IPS-15b (cell line): ENCODE data around the gene EXOC4.

ENCODE experiments used
- H3K27me3 ChIP-seq: one replicate; pipeline ENCODE4 v1.6.1; 2013; ENCODE audit warnings: low read length; ENCODE audit not compliant: control insufficient read depth, insufficient read depth
- H3K36me3 ChIP-seq: one replicate; pipeline ENCODE4 v1.6.1; 2013; ENCODE audit warnings: low read length; ENCODE audit not compliant: control insufficient read depth, insufficient read depth
- H3K4me1 ChIP-seq: one replicate; pipeline ENCODE4 v1.6.1; 2013; ENCODE audit warnings: mild to moderate bottlenecking, low read length; ENCODE audit not compliant: control insufficient read depth, insufficient read depth
- H3K4me3 ChIP-seq: one replicate; pipeline ENCODE4 v1.5.1; 2013; ENCODE audit warnings: low read depth, low read length
- H3K9ac ChIP-seq: one replicate; pipeline ENCODE4 v1.6.1; 2013; ENCODE audit warnings: low read depth, mild to moderate bottlenecking, low read length
- H3K9me3 ChIP-seq: one replicate; pipeline ENCODE4 v1.6.1; 2013; ENCODE audit warnings: mild to moderate bottlenecking, low read length; ENCODE audit not compliant: control insufficient read depth, insufficient read depth

The EXOC4 gene

DNA sequence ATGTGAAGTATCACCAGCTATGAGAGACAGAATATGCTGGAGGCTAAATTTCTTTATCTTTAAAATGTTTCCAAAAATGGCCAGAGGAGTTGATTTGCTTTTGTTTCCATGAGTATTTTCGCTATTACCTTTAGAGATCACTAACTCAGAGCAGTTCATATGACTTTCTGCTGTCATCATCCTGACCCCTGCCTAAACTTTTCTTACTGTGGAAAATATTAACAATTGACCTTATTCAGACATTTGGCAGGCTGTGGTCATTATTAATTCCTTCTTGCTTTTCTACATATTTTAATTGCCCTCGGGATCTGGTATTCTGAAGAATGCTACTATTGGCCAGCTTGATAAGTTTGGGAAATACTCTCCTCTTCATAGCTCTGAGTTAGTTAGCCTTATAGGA is 156.5 kb downstream of the EXOC4 start:
- Histone ChIP-seq H3K27me3 (no peaks in the 10 kb centered on the region), H3K4me1 (no peaks in the 10 kb centered on the region), H3K9ac (no peak overlapping the region), H3K36me3 (no peaks in the 10 kb centered on the region), H3K4me3 (no peak overlapping the region), H3K9me3 (no peaks in the 10 kb centered on the region)

DNA sequence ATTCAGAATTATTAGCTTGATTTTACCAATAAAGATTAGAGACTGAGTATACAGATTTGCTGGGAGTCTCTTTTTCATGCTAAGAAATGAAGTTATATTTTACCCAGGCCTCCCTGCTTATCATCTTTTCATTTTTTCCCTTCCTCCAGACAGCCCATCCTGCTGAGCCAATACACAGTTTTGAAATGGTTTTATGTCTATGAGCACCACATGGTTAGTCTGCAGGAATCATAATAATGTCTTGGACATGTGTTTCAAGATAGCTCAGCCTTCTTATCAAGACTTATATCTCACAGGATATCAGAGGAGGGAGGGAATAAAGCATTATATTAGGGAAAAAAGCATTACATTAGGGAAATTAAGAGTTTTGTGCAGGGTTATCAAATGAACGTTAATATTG is 157.1 kb downstream of the EXOC4 start:
- Histone ChIP-seq H3K36me3 (no peaks in the 10 kb centered on the region), H3K27me3 (no peaks in the 10 kb centered on the region), H3K9ac (no peak overlapping the region), H3K9me3 (no peaks in the 10 kb centered on the region), H3K4me3 (no peak overlapping the region), H3K4me1 (no peaks in the 10 kb centered on the region)

DNA sequence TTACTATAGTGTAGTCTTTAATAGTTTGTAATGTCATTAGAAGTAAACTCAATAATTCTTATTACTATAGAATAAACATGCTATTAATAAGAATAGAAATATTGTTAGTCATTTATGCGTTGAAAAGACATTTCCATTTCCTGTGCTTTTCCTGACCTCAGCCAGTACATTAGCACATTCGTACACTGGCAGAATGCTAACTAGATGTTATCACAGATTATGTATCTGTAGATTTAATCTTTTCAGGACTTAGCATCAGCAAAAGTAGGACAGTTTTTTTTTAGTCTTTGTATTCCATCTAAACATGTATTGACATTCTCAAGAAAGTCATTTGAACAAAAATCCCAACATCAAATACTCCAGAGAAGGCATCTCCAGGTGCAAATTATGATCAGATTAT is 158.5 kb downstream of the EXOC4 start:
- H3K27me3 ChIP-seq = no peaks in the 10 kb centered on the region
- H3K4me1 ChIP-seq = no peaks in the 10 kb centered on the region
- no peaks in the 10 kb centered on the region for H3K36me3 ChIP-seq
- no peak overlapping the region for H3K4me3 ChIP-seq
- H3K9me3 ChIP-seq = no peaks in the 10 kb centered on the region
- no peak overlapping the region for H3K9ac ChIP-seq

DNA sequence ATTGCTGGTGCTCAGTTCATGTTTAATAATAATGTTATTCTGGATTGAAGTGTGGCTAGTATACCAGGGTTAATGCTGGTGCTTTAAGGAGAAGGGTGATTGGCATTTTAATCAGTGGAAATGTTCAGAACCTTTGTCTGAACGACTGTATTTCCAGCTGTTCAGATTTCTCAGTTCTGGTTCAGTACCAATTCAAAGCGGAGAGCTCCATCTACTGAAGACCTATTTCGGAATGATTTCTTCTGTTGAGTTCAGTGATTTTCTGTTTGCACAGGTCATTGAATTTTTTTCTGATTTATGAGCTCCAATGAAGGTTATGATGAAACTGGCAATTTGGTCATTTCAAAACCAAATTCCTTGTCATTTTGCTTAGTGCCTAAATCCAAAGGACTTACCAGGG is 160.1 kb downstream of the EXOC4 start:
- Histone ChIP-seq H3K27me3 (no peaks in the 10 kb centered on the region), H3K4me3 (no peak overlapping the region)

DNA sequence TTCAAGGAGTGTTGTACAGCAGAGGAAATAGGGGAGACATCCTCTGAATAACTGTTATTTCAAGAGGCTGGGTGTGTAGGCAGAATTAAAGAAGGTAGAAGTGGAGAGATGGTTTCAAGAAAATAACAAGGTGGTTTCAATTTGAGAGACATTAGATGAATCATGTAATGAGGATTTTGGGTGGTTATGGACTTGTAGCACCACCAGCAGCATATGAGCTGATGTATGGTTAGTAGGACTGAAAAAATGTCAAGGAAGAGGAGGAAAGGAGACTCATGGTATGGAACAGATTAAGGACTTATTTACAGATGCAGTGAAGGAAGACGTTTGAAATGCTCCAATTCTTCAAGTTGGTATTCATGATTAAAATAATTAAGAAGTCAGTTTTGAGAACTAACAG is 166.2 kb downstream of the EXOC4 start:
- Histone ChIP-seq H3K9me3 (no peaks in the 10 kb centered on the region), H3K4me3 (no peak overlapping the region), H3K36me3 (no peaks in the 10 kb centered on the region), H3K27me3 (no peaks in the 10 kb centered on the region), H3K4me1 (no peaks in the 10 kb centered on the region), H3K9ac (no peak overlapping the region)

More for the DNA sequence above, 160.1 kb downstream of the EXOC4 start:
- no peak overlapping the region for H3K9ac ChIP-seq
- no peaks in the 10 kb centered on the region for H3K9me3 ChIP-seq
- no peaks in the 10 kb centered on the region for H3K4me1 ChIP-seq
- H3K36me3 ChIP-seq = no peaks in the 10 kb centered on the region

DNA sequence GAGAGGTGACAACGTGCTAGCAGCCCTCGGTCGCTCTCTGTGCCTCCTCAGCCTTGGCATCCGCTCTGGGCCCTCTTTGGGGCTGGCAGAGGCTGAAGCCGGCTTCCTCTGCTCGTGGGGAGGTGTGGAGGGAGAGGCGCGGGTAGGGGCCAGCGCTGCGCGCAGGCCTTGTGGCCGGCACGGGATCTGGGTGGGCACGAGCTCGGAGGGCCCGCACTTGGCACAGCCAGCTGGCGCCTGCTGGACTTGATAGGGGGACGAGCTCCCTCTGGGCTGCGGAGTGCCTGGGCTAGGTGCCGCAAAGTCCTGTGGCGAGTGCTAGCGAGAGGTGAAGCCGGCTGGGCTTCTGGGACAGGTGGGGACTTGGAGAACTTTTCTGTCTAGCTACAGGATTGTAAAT is 170.7 kb downstream of the EXOC4 start:
- no peaks in the 10 kb centered on the region for H3K27me3 ChIP-seq
- H3K36me3 ChIP-seq = no peaks in the 10 kb centered on the region
- peaks cover 7% of the 10 kb centered on the region for H3K4me1 ChIP-seq
- H3K9ac ChIP-seq = no peak overlapping the region
- no peak overlapping the region for H3K4me3 ChIP-seq
- H3K9me3 ChIP-seq = no peaks in the 10 kb centered on the region

DNA sequence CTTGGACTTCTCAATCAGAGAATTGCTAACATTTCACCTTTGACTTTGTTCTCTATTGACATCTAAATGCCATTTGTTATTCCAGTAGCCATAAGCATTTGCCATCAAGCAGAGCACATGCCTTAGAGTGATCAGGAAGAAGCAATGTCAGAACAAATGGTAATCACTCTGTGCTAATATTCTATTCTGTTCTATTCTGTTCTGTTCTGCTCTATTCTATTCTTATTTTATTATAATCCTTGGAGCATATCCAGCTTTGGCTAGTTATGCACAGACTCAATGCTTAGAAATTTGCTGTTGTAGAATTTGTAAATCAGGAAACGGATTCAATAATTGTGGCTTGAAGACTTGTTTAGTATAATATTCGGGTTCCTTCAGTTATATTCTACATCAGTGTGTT is 175.4 kb downstream of the EXOC4 start:
- Histone ChIP-seq H3K4me3 (no peak overlapping the region), H3K4me1 (peaks cover 14% of the 10 kb centered on the region), H3K9me3 (no peaks in the 10 kb centered on the region), H3K27me3 (no peaks in the 10 kb centered on the region), H3K36me3 (no peaks in the 10 kb centered on the region), H3K9ac (no peak overlapping the region)

DNA sequence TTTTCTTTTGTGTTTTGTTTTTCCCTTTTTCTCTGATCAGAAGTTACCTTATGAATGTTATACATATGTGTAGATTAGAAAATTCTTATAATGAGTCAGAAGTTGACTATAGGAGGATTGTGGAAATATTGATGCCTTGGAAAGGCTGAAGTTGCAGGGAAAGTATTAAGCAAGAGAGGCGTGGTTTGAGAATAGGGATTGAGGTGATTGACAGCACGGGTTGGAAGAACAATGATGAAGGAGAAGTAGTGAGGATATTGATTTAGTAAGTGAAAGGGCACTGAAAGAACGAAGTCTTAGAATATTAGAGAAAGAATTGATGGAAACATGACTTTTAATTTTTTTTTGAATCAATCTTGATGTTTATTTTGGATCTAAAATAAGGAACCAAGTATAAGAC is 176.0 kb downstream of the EXOC4 start:
- no peaks in the 10 kb centered on the region for H3K9me3 ChIP-seq
- peaks cover 17% of the 10 kb centered on the region for H3K4me1 ChIP-seq
- H3K9ac ChIP-seq = no peak overlapping the region
- no peak overlapping the region for H3K4me3 ChIP-seq
- H3K36me3 ChIP-seq = no peaks in the 10 kb centered on the region
- H3K27me3 ChIP-seq = no peaks in the 10 kb centered on the region

DNA sequence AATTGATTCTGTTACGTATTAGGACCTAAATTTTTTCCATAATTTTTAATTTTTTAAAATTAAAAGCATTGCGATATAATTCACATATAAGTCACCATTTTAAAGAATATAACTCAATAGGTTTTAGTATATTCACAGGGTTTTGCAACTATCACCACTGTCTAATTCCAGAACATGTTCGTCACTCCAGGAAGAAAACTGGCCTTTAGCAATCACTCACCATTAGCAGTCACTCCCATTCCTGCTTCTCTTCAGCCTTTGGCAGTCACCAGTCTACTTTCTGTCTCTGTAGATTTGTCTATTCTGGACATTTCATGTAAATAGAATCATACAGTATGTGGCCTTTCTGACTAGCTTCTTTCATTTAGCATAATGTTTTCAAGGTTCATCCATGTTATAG is 176.5 kb downstream of the EXOC4 start:
- H3K4me1 ChIP-seq = peaks cover 20% of the 10 kb centered on the region
- H3K27me3 ChIP-seq = no peaks in the 10 kb centered on the region
- H3K4me3 ChIP-seq = no peak overlapping the region
- no peaks in the 10 kb centered on the region for H3K36me3 ChIP-seq
- H3K9me3 ChIP-seq = no peaks in the 10 kb centered on the region
- H3K9ac ChIP-seq = no peak overlapping the region

DNA sequence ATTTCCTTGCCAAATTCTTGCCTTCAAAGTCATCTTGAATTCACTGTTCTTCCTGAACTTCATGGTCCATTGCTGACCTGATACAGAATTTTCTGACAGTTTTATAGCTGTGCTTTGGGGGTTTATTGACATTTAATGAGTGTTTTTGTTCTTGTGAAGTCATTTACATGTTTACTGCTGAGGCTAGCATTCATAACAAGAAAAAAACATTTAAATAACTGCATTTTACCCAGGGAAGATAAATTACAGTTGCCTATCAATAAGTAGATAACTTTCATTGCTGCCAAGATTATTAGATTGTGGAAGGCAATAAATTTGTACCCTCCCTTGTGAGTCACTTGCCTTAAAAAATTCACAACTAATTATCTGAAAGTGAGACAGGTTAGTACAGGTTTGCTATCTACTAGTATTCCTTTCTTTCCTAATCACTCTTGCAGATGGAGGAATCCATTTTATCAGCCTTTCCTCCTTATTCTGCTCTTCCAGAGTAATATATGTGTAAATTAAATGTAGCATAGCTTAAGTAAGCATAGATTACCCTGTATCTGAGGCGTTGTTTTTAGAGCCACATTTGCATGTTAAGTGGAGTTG is 178.4 kb downstream of the EXOC4 start:
- Histone ChIP-seq H3K9me3 (no peaks in the 10 kb centered on the region), H3K36me3 (no peaks in the 10 kb centered on the region), H3K27me3 (no peaks in the 10 kb centered on the region), H3K4me3 (no peak overlapping the region), H3K9ac (no peak overlapping the region), H3K4me1 (peaks cover 20% of the 10 kb centered on the region)

DNA sequence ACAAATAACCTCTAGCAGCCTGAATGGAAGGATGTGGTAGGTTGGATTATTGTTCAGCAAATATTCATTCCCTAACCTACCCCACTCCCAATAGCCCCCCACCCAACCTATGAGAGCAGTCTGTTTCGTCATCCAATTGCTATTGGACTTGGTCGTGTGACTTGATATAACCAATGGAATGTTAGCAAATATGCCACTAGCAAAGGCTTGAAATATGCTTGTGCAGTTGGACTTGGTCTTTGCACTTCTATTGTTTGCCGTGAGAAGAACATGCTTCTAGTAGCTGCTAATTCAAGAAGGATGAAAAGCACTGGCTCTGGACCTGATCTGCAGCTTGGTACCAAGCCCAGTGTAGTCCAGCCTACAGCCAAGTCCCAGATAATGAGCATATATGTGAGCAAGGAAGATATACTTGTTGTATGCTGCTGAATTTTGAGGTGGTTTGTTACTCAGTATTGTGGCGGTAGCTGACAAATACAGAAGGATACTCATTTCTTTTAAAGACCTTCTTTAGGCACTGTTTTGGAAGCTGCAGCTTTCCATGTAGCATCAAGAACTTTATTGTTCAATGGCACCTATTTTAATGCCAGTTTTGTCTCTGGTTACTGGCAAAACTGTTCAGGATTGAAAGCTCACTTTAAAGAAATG is 180.4 kb downstream of the EXOC4 start:
- H3K9ac ChIP-seq = no peak overlapping the region
- H3K9me3 ChIP-seq = no peaks in the 10 kb centered on the region
- peaks cover 15% of the 10 kb centered on the region for H3K4me1 ChIP-seq
- no peaks in the 10 kb centered on the region for H3K27me3 ChIP-seq
- H3K36me3 ChIP-seq = no peaks in the 10 kb centered on the region
- H3K4me3 ChIP-seq = no peak overlapping the region

DNA sequence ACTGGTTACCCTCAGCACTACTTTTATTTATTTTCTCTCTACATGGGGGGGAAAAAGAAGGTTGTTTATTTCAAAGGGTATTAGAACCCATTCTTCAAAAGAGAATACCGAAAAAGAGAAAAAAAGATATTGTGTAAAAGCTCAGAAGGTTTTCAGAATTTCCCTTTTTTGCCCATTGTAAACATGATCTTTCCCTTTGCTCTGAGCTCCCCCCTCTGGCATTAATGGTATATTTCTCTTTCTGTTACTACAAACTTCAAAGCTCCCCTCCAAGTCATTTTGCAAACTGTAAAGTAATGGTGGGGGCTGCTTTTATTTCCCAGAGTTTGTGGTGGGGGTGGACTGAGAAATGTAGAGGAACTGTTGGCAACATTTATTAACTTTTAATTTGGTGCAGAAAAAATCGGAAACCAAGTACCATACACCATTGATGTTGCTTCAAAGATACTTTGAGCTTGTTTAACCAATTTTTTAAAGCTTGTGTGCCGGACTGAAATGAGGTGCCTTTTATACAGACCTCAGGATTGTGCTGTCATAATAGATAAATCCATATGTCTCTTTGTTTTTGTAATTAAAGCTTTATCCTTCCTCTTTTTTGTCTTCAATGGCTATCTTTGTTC is 181.5 kb downstream of the EXOC4 start:
- Histone ChIP-seq H3K27me3 (no peaks in the 10 kb centered on the region), H3K36me3 (no peaks in the 10 kb centered on the region), H3K9me3 (no peaks in the 10 kb centered on the region), H3K4me1 (peaks cover 13% of the 10 kb centered on the region), H3K4me3 (no peak overlapping the region), H3K9ac (no peak overlapping the region)
